ENCODE data around the gene SLMAP. TPM values are rescaled to one million over a fixed set of nuclear protein-coding genes. Genes with fewer than 3 reads are reported as not detected.
A peak's percentile ranks its signal among the peaks of the same experiment; 100 is the strongest.

SLMAP gene
- polyA plus RNA-seq, 1 donor (not counting 4 experiments of a cell fraction or from before 2014, with no cell fraction given) = 58.0 TPM

DNA sequence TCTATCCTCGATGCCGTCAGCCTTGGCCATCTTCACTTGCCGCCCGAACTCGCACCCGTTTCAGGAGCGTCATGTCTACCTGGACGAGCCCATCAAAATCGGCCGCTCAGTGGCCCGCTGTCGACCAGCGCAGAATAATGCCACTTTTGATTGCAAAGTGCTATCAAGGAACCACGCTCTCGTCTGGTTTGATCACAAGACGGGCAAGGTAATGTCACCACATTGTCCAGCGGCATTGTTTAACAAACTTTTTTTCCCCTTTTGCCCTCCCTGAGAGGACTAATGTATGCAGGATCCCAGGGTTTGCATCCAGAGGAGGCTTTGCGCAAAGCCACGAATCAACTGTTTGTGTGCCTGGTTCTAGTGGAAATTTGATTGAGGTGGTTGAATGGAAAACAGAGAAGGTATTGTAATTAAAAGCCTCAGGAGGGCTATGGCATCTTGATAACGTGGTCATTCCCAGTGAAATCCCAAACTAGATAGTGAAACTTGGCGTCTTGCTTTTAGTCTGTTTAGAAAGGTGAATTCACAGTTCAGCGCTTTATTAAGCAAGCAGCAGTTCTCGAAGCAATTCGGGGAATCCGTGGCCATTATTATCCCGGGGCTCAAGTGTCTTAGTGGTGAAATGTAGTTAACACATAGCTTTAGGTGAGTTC lies 1.7 kb downstream of the SLMAP start:
- TF ChIP-seq, protein P1, sequence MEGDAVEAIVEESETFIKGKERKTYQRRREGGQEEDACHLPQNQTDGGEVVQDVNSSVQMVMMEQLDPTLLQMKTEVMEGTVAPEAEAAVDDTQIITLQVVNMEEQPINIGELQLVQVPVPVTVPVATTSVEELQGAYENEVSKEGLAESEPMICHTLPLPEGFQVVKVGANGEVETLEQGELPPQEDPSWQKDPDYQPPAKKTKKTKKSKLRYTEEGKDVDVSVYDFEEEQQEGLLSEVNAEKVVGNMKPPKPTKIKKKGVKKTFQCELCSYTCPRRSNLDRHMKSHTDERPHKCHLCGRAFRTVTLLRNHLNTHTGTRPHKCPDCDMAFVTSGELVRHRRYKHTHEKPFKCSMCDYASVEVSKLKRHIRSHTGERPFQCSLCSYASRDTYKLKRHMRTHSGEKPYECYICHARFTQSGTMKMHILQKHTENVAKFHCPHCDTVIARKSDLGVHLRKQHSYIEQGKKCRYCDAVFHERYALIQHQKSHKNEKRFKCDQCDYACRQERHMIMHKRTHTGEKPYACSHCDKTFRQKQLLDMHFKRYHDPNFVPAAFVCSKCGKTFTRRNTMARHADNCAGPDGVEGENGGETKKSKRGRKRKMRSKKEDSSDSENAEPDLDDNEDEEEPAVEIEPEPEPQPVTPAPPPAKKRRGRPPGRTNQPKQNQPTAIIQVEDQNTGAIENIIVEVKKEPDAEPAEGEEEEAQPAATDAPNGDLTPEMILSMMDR (optimal IDR thresholded peaks at IDR 0.05 in 1 of 3, IDR thresholded peaks at IDR 0.05 in 1 of 3, conservative IDR thresholded peaks at IDR 0.05 in 1 of 3; ENCODE audit: extremely low read depth in 1 of 3, insufficient read depth in 2 of 3, low read length in 3 of 3) = no peak
- Histone ChIP-seq H3K4me3 (ENCODE audit: control insufficient read depth in 2 of 3, extremely low read depth in 1 of 3, insufficient read depth in 2 of 3, low read depth in 1 of 3, low read length in 3 of 3) (peak overlapping the region; percentile 77 to 93 (median 85)), H4K20me1 (ENCODE audit: control insufficient read depth, extremely low read depth, insufficient read depth, low read length) (peaks cover 18% of the 10 kb centered on the region), H3K36me3 (ENCODE audit: control insufficient read depth in 2 of 2, extremely low read depth in 1 of 2, insufficient read depth in 2 of 2, low read length in 2 of 2) (peaks cover 5 to 19% of the 10 kb centered on the region in 2 experiments), H3K9ac (ENCODE audit: control insufficient read depth, extremely low read depth, insufficient read depth, low read length) (peak overlapping the region; percentile 91), H3K4me2 (ENCODE audit: control insufficient read depth, extremely low read depth, insufficient read depth, low read depth, low read length) (peak overlapping the region; percentile 90), H3K27me3 (ENCODE audit: control insufficient read depth, extremely low read depth, insufficient read depth, low read length) (no peaks in the 10 kb centered on the region), H3K27ac (ENCODE audit: control insufficient read depth, insufficient read depth, low read length) (peak overlapping the region; percentile 99), H3K9me3 (ENCODE audit: control insufficient read depth, low read depth, low read length) (no peaks in the 10 kb centered on the region), H2AFZ (ENCODE audit: control insufficient read depth, low read length) (no peak overlapping the region), H3K9me1 (ENCODE audit: control insufficient read depth, extremely low read depth, insufficient read depth, low read length) (no peaks in the 10 kb centered on the region), H3K4me1 (ENCODE audit: control insufficient read depth, extremely low read depth, insufficient read depth, low read length) (peaks cover 38% of the 10 kb centered on the region), H3K79me2 (ENCODE audit: control insufficient read depth, insufficient read depth, low read length) (peaks cover 66% of the 10 kb centered on the region)
- DNase-seq (ENCODE audit: low read depth, low spot score) = no peak
- no peak for FAIRE-seq
- dilution Hi-C loops (cut with MboI; ENCODE audit: extremely low pct_ligation_motif_present, low sequenced_read_pairs) = no loop called here

DNA sequence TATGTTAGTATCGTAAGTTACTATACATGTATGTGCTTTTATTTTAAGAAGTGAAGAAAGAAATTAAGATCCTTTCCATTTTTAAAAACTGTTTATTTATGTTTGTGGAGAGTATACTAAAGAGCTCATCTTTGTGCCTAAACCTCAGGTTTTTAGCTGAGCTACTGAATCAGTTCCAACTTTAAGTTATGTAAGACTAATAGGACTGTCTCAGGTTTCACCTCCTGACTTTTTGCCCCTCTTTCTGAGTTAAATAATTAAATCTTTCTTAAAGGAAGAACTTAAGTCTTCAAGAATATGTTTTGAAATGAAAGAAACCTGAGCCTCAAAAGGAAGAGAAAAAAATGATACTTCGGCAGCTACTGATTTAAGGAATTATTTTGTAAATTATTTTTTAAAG lies 2.6 kb downstream of the SLMAP start:
- TF ChIP-seq EZH2 (IDR thresholded peaks at IDR 0.05; ENCODE audit: low read length) = no peak
- TF ChIP-seq, protein P1 (optimal IDR thresholded peaks at IDR 0.05 in 1 of 3, IDR thresholded peaks at IDR 0.05 in 1 of 3, conservative IDR thresholded peaks at IDR 0.05 in 1 of 3; ENCODE audit: extremely low read depth in 1 of 3, insufficient read depth in 2 of 3, low read length in 3 of 3) = no peak
- H3K4me2 ChIP-seq (ENCODE audit: control insufficient read depth, extremely low read depth, insufficient read depth, low read depth, low read length) = peak overlapping the region; percentile 90
- peaks cover 23% of the 10 kb centered on the region for H4K20me1 ChIP-seq (ENCODE audit: control insufficient read depth, extremely low read depth, insufficient read depth, low read length)
- no peak overlapping the region for H2AFZ ChIP-seq (ENCODE audit: control insufficient read depth, low read length)
- peaks cover 33% of the 10 kb centered on the region for H3K4me1 ChIP-seq (ENCODE audit: control insufficient read depth, extremely low read depth, insufficient read depth, low read length)
- peaks cover 5 to 23% of the 10 kb centered on the region in 2 experiments for H3K36me3 ChIP-seq (ENCODE audit: control insufficient read depth in 2 of 2, extremely low read depth in 1 of 2, insufficient read depth in 2 of 2, low read length in 2 of 2)
- no peaks in the 10 kb centered on the region for H3K9me3 ChIP-seq (ENCODE audit: control insufficient read depth, low read depth, low read length)
- H3K9ac ChIP-seq (ENCODE audit: control insufficient read depth, extremely low read depth, insufficient read depth, low read length) = peak overlapping the region; percentile 91
- peak overlapping the region; percentile 77 to 93 (median 85) for H3K4me3 ChIP-seq (ENCODE audit: control insufficient read depth in 2 of 3, extremely low read depth in 1 of 3, insufficient read depth in 2 of 3, low read depth in 1 of 3, low read length in 3 of 3)
- H3K27ac ChIP-seq (ENCODE audit: control insufficient read depth, insufficient read depth, low read length) = peak overlapping the region; percentile 99
- H3K79me2 ChIP-seq (ENCODE audit: control insufficient read depth, insufficient read depth, low read length) = peaks cover 75% of the 10 kb centered on the region
- DNase-seq (ENCODE audit: low read depth, low spot score) = no peak
- FAIRE-seq = no peak
- no peaks in the 10 kb centered on the region for H3K27me3 ChIP-seq (ENCODE audit: control insufficient read depth, extremely low read depth, insufficient read depth, low read length)
- dilution Hi-C loops (cut with MboI; ENCODE audit: extremely low pct_ligation_motif_present, low sequenced_read_pairs) = no loop called here
- no peaks in the 10 kb centered on the region for H3K9me1 ChIP-seq (ENCODE audit: control insufficient read depth, extremely low read depth, insufficient read depth, low read length)
